Activated CD8-positive, alpha-beta memory T cell treated with anti-CD3 and anti-CD28 coated beads, Interleukin-2, amount 50 U/mL, for 1 hour (primary cell): ENCODE data around the gene CALR3.
"Not testable (repeated sequence)": the region's sequence is repeated elsewhere in the genome, so short reads cannot be mapped to it uniquely, and the experiment has no call there.

Experiments
- DNase-seq: peaks from one replicate; pipeline ENCODE4 v3.0.0-alpha.2; 2020; ENCODE audit errors: extremely low read depth

The CALR3 gene, protein sequence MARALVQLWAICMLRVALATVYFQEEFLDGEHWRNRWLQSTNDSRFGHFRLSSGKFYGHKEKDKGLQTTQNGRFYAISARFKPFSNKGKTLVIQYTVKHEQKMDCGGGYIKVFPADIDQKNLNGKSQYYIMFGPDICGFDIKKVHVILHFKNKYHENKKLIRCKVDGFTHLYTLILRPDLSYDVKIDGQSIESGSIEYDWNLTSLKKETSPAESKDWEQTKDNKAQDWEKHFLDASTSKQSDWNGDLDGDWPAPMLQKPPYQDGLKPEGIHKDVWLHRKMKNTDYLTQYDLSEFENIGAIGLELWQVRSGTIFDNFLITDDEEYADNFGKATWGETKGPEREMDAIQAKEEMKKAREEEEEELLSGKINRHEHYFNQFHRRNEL

DNA sequence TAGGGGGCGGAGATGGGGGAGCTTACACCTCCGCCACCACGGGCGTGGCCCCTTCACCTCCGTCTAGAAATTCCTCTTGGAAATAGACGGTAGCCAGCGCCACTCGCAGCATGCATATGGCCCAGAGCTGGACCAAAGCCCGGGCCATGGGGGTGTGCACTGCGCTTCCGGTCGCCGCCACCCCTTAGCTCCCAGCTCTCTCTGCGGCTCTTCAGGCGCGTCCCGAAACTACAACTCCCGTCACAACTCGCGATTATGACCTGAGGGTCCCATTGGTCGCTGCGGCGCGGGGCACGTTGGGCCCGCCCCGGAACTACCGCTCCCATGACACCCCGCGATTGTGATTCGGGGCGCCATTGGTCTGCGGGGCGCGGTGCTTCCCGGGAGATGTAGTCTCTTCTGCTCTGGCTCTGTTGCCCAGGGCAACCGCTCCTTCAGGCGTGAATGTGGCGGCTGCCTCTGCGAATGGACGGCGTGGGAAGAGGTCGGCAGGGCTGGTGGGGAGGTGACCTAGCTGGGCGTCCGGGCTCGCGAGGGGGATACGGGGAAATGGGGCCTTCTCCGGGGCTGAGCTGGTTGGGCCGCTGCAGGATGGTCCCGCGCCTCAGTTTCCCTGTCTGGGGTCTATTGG is at the start of gene CALR3, which contains the start of gene C19orf44:
Gene CALR3 (minus strand): TSS at position 186 of the 631 bp plus-strand sequence. CDS start 38 bp downstream, at position 148.
Gene C19orf44 (plus strand): TSS at position 413 of the 631 bp plus-strand sequence. CDS start 4,399 bp downstream, outside the sequence.
- DNase-seq: peak; percentile 85

GRCh38 chr19:16544473-16545231 is 48.7 kb upstream of the CALR3 start:
- no peak for DNase-seq

DNA sequence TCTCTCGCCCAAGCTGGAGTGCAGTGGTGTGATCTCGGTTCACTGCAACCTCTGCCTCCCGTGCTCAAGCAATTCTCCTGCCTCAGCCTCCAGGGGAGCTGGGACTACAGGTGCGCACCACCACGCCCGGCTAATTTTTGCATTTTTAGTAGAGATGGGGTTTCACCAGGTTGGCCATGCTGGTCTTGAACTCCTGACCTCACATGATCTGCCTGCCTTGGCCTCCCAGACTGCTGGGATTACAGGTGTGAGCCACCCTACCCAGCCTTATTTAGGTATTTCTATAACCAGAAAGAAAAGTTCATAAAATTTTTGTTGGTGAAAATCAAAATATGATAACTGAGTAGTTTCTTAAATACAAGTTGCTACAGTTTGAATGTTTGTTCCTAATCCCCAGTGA is 47.8 kb upstream of the CALR3 start:
- not testable (repeated sequence) for DNase-seq

GRCh38 chr19:16542910-16543472 is 47.0 kb upstream of the CALR3 start:
- DNase-seq: no peak

DNA sequence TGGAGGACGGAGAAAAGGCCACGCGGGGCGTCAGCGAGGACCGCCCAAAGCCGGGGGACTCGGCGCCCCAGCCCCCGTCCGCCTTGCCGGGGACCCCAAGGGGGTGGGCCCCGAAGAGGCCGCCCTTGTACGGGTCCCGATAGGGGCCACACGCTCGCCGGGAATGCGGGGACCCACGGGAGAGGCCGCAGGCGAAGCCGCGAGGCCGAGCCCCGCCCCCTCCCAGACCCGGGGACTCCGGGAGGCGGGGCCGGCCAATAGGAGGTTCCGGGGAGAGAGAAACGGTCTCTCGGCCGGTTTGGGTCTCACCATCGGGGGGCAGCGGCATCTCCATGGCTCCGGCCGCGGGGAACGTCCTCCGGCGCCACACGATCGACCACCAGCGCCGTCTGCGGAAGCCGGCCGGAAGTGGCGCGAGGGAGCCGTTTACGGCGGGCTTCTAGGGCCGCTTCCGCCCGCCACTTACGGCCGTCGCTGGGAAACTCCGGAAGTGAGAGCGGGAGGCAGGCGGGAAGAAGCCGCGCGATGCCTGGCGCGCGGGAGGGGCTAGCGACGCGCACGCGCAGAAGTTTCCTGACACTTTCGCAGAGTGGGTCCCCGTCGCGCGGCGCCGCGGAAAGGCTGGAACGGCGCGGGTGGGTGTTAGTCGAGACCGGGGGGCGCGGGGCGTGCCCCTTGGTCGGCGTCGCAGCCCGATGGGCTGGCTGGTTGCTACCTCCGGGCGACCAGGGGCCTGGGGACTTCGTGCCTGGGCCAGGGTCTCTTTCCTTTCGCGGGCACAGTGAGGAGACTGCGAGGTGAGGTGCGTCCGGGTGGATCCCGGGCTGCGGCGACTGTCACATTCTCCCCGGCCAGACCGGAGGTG is 46.3 kb upstream of the CALR3 start, which contains the start of gene CHERP:
Gene CHERP (minus strand): TSS at position 393 of the 865 bp plus-strand sequence. CDS start 59 bp downstream, at position 334.
- DNase-seq: peak; percentile 81

DNA sequence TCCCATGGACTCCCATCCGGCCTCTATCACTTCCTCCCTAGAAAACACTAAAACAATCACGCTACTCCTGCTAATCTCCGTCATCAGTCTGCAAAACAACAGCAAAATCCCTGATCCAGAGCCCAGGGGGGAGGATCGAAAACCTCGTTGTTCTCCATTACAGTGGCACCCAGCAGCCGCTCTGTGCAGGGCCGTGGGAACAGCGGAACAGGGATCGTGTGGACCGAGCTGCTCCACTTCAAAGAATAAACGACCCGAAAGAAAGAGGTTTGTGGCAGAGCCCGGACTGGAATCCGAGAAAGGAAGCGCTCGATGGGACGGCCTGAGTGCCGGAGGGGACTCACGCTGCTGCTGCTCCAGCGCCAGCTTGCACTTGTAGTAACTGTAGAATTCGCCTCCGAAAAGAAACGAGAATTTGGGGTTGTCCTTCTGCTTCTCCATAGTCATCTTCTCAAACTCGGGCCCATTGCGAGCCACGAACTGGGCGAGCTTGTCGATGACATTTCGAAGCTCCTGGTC is 45.6 kb upstream of the CALR3 start:
- no peak for DNase-seq

GRCh38 chr19:16540948-16541347 is 45.0 kb upstream of the CALR3 start:
- DNase-seq: no peak

- no peak for DNase-seq
Measured at GRCh38 chr19:16537111-16537510, 41.1 kb upstream of the CALR3 start.

DNA sequence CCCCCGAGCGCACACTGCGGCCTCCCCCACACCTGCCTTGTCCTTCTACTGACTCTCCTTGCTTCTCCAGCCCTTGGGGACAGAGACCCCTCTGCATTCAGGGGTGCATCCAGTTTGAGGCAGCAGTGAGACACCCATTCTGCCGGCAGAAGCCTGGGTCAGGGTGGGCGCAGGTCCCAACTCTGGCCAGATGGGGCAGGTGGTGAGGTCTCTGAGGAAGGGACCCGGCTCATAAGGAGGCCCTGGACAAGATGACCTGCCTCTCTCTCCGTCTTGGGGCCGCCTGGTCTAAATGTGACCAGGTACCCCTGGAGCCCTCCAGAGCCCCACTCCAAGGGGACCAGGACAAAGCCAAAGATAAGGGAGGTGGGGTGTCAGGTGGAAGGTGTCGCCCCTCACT is 40.2 kb upstream of the CALR3 start:
- no peak for DNase-seq

- DNase-seq: no peak
Measured at GRCh38 chr19:16535381-16535780, 39.4 kb upstream of the CALR3 start.

DNA sequence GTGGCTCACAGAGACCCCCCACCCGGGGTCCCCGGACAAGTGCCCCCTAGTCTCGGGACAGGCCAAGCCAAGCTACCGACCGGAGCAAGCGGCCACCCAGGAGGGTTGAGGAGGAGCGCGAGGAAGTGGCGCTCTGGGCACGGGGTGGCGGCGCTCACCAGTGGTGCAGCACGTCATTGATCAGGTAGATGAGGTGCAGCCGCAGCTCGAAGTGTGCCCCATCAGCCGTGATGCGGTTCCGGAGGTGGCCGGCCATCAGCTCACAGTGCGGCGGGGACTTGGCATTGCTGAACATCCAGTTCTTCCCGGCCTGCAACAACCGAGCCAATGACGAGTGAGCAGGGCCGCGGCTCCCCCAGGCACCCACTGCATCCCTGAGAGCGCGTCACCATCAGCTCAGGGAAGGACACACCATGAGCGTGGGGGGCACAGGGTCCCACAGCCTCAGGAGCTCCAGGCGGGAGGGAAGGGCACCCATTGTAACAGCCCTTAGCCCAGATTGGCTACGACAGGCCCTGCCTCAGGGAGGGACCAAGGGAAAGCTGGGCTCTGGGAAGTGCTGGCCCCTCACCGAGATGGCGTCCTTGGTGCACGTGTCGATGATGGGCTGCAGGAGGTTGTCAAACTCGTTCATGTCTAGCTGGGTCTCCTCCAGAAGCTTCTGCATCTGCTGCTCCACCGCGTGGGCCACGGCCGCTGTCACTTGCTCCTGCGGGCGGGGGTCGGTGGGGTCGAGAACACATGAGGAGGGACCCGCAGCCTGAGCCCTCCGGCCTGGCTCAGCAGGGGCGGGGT is 36.7 kb upstream of the CALR3 start:
- no peak for DNase-seq

- DNase-seq: no peak
Measured at GRCh38 chr19:16531380-16531669, 35.4 kb upstream of the CALR3 start.

DNA sequence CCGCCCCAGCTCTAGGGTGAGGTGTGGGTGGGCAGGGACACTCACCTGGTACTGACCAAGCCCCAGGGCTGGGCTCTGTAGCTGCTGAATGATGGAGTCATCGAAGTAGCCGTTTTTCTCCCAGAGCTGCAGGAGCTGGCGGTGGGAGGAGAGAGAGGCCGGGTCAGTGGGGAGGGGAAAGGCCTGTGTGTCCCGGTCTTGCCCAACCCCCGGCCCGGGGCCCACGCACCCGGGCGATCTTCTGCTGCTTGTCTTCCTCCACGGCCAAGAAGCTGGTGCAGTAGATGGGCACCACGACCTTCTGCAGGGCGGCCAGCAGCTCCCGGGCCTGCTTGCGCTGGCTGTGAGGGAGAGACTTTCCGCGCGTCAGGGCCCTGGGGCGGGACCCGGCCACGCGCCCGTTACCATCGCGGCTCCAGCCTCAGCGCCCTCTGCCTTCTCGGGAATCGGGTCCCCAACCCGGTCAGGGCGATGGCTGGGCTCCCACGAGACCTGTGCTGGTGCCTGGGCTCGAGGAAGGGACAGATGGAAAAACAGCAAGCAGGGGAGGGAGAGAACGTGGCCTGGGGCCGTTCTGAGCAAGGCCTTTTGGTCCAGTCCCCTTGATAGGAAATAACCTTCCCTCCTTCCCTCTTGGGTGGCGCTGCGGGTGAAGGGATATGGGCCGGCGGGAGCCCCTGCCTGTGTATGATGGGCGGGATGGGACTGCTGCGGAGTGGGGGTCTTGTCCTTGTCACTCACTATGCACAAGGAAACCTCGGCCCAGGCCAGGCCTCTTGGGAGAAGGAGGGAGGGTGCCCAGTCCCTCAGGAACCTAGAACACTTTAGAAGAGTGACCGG is 34.8 kb upstream of the CALR3 start:
- no peak for DNase-seq

DNA sequence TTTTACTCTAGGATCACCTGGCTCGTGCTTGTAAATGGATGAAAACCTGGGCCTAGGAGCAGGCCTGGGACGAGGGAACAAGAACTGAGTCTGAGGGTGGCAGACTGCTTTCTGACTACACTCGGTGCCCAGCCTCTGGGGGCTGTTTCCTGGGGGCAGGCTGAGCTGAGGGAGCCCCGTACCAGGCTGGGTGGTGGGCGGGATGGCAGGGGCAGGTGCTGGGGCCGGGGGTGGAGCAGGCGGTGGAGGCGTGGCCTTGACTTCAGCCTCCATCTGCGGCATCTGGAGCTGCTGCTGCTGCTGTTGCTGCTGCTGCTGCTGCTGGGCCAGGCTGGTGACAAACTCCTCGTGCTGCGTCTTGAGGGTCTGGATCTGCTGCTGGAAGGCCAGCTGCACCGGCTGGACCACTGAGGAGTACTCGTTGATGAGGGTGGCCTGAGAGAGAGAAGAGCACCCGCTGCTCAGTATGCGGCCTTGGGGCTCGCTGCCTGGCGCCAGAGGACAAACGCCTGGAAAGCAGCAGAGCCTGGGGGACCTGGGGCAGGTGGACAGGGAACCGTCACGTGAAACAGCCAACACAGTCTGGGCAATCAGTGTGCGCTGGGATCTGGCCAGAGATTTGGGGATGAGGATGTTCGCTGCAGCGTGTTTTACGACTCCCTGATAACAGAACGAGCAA is 33.6 kb upstream of the CALR3 start:
- DNase-seq: no peak

DNA sequence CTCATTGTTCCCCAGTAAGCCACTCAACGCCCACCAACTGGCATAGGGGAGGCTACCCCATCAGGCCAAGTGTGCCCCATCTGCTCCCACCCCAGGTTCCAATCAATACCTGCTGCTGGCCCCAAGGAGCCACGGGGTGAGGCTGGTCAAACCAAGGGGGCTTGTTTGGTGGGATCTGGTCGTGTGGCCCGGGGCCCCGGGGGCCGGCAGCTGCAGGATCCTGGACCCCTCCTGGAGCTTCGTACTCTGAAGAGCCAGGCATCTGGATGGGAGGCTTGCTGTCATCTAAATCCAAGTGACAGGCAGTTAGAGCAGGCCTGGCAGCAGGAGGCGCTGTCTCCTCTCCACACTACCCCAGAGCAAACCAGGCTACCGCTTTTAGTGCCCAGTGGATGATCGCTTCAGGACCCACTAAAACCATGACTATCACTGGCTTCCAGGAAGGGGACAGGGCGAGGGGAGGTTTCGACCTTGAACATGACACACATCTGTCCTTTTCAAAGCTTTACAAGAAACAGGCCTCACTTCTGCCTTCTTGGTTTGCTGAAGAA is 32.1 kb upstream of the CALR3 start:
- DNase-seq: no peak

GRCh38 chr19:16527334-16527935 is 31.5 kb upstream of the CALR3 start:
- DNase-seq: no peak

DNA sequence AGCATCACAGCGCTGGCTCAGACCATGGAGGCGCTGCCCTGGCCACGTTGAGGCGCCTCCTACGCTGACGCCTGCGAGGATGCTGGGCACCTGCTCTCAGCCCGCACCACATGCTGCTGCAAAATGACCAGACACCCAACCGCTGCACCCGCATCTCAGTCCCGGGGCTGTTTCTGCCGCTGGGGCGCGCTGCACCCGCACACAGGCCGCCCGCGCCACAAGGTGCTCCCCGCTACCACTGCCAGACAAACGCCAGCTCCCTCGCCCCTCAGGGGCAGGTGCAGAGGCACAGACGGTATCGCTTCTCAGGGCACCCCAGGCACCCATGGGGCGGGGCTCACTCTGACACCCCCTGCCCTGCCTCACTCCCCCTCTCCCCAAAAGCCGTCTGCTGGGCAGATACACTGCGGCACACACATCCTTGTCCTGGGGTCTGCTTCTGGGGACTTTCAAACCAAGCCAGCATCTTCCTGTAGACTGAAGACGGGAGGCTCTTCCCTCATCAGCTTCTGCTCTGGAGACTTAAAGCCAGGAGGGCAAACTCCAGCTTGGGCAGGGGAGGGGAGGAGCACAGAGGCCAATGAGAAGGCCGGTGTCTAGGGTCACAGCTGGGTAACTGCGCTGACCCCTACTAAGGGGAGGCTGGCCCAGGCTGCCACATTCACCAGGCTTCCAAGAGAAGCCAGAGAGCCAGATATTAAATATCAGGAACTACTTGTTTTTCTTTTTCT is 29.9 kb upstream of the CALR3 start:
- DNase-seq: no peak
